HepG2 (cell line): ENCODE measurements around the gene GLRB. TPM values are rescaled to one million over a fixed set of nuclear protein-coding genes. Genes with fewer than 3 reads are reported as not detected.
A peak's percentile ranks its signal among the peaks of the same experiment; 100 is the strongest.

Source experiments
- ATAC-seq: fragments of 200-7000 bp; cut with Tn5 transposase; 3 replicates; pipeline ENCODE4 v1.9.1; 2020; ENCODE audit warnings: mild to moderate bottlenecking, moderate library complexity
- BruUV-seq: library from RNA; stranded (reverse); fragments of 400-500 nt; replicated peaks from 2 replicates; lab custom pipeline; 2021; lab: Mats Ljungman, UMichigan
- CTCF ChIA-PET: fragments of 300-600 bp; formaldehyde crosslinking; extraction: SDS; loops from one replicate; lab custom pipeline; 2021; ENCODE audit warnings: low total read pairs, inconsistent platforms, low intra/inter-chr PET ratio; lab: Yijun Ruan, JAX
- POLR2A ChIA-PET: fragments of 350-600 bp; sonication (Branson Sonifier 250); formaldehyde crosslinking; loops from one replicate; lab custom pipeline; 2020; ENCODE audit warnings: antibody characterized with exemption, inconsistent platforms; lab: Yijun Ruan, JAX
- DNase-seq: peaks from one replicate; pipeline ENCODE4 v3.0.0-alpha.2; 2015; ENCODE audit warnings: low spot score
- FAIRE-seq: peaks from 3 replicates; lab custom pipeline; 2011; peaks lifted over from hg19 to GRCh38; lab: Jason Lieb, UNC
- H2AFZ ChIP-seq: one replicate; pipeline ENCODE4 v1.6.1; 2011; ENCODE audit warnings: low read length, inconsistent platforms
- H3K27ac ChIP-seq: fragments of 300-600 bp; 3 replicates; pipeline ENCODE4 v1.8.0; 2011; ENCODE audit warnings: mixed run types, mild to moderate bottlenecking, mixed read lengths, low read length, inconsistent platforms; ENCODE audit not compliant: insufficient read depth; ENCODE audit errors: extremely low read length
- H3K27me3 ChIP-seq, 2 experiments: fragments of 200-600 bp in 1 of 2; 2 replicates in 1 of 2; 3 replicates in 1 of 2; pipeline versions ENCODE4 v1.6.0 to v1.8.0; 2011; ENCODE audit warnings: low read length in 2 of 2, mild to moderate bottlenecking in 2 of 2, moderate library complexity in 2 of 2, inconsistent platforms in 1 of 2; ENCODE audit not compliant: insufficient read depth in 2 of 2, control insufficient read depth in 1 of 2
- H3K36me3 ChIP-seq, 2 experiments: fragments of 200-600 bp in 1 of 2; replicated peaks in 1 of 2; 2 replicates in 1 of 2; 3 replicates in 1 of 2; pipeline versions ENCODE4 v1.5.1 to v1.8.0; 2011; ENCODE audit warnings: low read length in 2 of 2, inconsistent platforms in 1 of 2; ENCODE audit not compliant: insufficient read depth in 2 of 2, control insufficient read depth in 1 of 2
- H3K4me1 ChIP-seq: 2 replicates; pipeline ENCODE4 v1.5.1; 2012; ENCODE audit warnings: low read length, inconsistent platforms; ENCODE audit not compliant: insufficient read depth
- H3K4me2 ChIP-seq: 2 replicates; pipeline ENCODE4 v1.6.0; 2011; ENCODE audit warnings: low read depth, low read length, inconsistent platforms
- H3K4me3 ChIP-seq, 3 experiments: fragments of 200-600 bp in 1 of 3; sonication (generic), shearing (Covaris generic) in 1 of 3; replicated peaks in 1 of 3; 2 replicates each; pipeline ENCODE4 v1.5.1; 2011 to 2016; ENCODE audit warnings: low read length in 3 of 3, inconsistent platforms in 2 of 3, low read depth in 2 of 3, mild to moderate bottlenecking in 2 of 3, control low read depth in 1 of 3, mixed read lengths in 1 of 3; ENCODE audit not compliant: insufficient read depth in 1 of 3
- H3K79me2 ChIP-seq: one replicate; pipeline ENCODE4 v1.6.1; 2011; ENCODE audit warnings: low read length, inconsistent platforms; ENCODE audit not compliant: insufficient read depth
- H3K9ac ChIP-seq: 2 replicates; pipeline ENCODE4 v1.6.0; 2011; ENCODE audit warnings: mild to moderate bottlenecking, low read depth, low read length, inconsistent platforms; ENCODE audit not compliant: insufficient read depth
- H3K9me3 ChIP-seq: 2 replicates; pipeline ENCODE4 v1.5.1; 2012; ENCODE audit warnings: mild to moderate bottlenecking, low read length
- H4K20me1 ChIP-seq: 2 replicates; pipeline ENCODE4 v1.6.0; 2011; ENCODE audit warnings: inconsistent platforms, mild to moderate bottlenecking, low read length, moderate library complexity; ENCODE audit not compliant: insufficient read depth
- CEBPB ChIP-seq: IDR thresholded peaks from 2 replicates; pipeline ENCODE4 v1.6.1; 2011; ENCODE audit warnings: low read depth, low read length, improper control_type of control experiment, borderline replicate concordance
- TARDBP ChIP-seq: sonication (generic); formaldehyde crosslinking; IDR thresholded peaks from 2 replicates; pipeline ENCODE4 v1.8.0; 2022; ENCODE audit warnings: mild to moderate bottlenecking, missing genetic modification reagents
- ZFP91 ChIP-seq: sonication (generic); formaldehyde crosslinking; IDR thresholded peaks from 2 replicates; pipeline ENCODE4 v1.9.0; 2022; ENCODE audit warnings: missing genetic modification reagents, mild to moderate bottlenecking, borderline replicate concordance
- ZHX2 ChIP-seq, 2 experiments: sonication (generic) in 1 of 2; formaldehyde crosslinking in 1 of 2; IDR thresholded peaks; 2 replicates each; pipeline versions ENCODE4 v1.6.1 to v1.9.0; 2014 to 2022; ENCODE audit warnings: antibody characterized with exemption in 1 of 2, borderline replicate concordance in 1 of 2, inconsistent platforms in 1 of 2, low read depth in 1 of 2, missing genetic modification reagents in 1 of 2
- WGBS: methylation state at CpG from one replicate; pipeline ENCODE4 v1.1.6; 2017; ENCODE audit warnings: low lambda C conversion rate; 5-methylcytosine and 5-hydroxymethylcytosine counted together
- in situ Hi-C: cut with HindIII; loops from 2 replicates; pipeline ENCODE4 v1.10.0; 2017; ENCODE audit warnings: low pct_unique_long_range_greater_than_20kb; ENCODE audit not compliant: extremely low pct_ligation_motif_present
- intact Hi-C: fragments of 100-400 bp; cut with micrococcal nuclease; formaldehyde crosslinking; loops from one replicate; pipeline ENCODE4 v1.10.0; 2022; ENCODE audit not compliant: unreplicated experiment
- polyA plus RNA-seq, 8 experiments: library from polyadenylated mRNA; depleted of rRNA in 3 of 8; stranded (reverse) in 7 of 8; unstranded in 1 of 8; fragments of >200 nt; fragmentation: Illumina TruSeq in 4 of 8; extraction: Trizol in 4 of 8; gene quantifications; 2 replicates each; pipeline versions ENCODE4 v1.2.1 to v1.2.3, GENCODE V29; 2011 to 2016; ENCODE audit warnings: low read depth in 4 of 8, missing spikeins in 1 of 8, mixed read lengths in 1 of 8; ENCODE audit not compliant: insufficient read depth in 1 of 8
- total RNA-seq, 5 experiments: library from RNA; depleted of rRNA; stranded (reverse); fragments of >200 nt; fragmentation: Illumina TruSeq; extraction: Trizol; gene quantifications; 2 replicates each; pipeline ENCODE4 v1.2.3, GENCODE V29; 2016; ENCODE audit warnings: low read depth in 1 of 5
- TF ChIP-seq, protein P1 (sequence below): sonication (generic); formaldehyde crosslinking; IDR thresholded peaks from 2 replicates; pipeline ENCODE4 v1.4.0; 2020; ENCODE audit warnings: missing genetic modification reagents

GLRB gene
- total and polyA plus RNA-seq, 2 of the 13 experiments (the other 11 are each of a cell fraction or from before 2014, with no cell fraction given), result 0.17 to 0.24 TPM

DNA sequence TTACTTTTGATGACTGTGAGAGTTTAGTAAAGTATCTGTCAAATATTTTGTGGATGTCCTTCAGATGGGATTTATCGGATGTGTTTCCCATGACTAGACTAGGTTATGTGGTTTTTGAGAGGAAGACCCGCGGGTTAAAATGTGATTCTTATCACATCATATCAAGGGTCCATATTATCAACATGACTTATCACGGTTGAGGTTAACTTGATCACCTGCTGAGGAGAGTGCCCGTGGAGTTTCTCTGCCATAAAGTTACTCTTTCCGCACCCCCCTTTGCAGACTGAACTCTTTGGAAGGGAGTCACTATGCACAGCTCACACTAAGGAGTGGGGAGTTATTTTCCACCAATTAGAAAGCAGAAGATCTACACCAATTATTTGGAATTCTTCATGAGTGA lies 38.7 kb downstream of the GLRB start (continued):
- TF ChIP-seq ZHX2 (IDR thresholded peaks at IDR 0.05; ENCODE audit: low read depth), result no peak
- TF ChIP-seq ZHX2 (CRISPR knock-in tag; IDR thresholded peaks at IDR 0.05; ENCODE audit: borderline replicate concordance), result no peak
- TF ChIP-seq, all 625 proteins: peak for 0

GRCh38 chr4:157115613-157116335 lies 39.8 kb downstream of the GLRB start:
- H2AFZ ChIP-seq, result no peak overlapping the region
- POLR2A ChIA-PET, result no interaction called here
- no peaks in the 10 kb centered on the region for H3K79me2 ChIP-seq
- H3K4me3 ChIP-seq, result no peak overlapping the region
- H4K20me1 ChIP-seq, result no peaks in the 10 kb centered on the region
- no peak overlapping the region for H3K27ac ChIP-seq
- no TSS peak for BruUV-seq
- FAIRE-seq (no peak), DNase-seq (no peak), ATAC-seq (no peak)
- H3K27me3 ChIP-seq, result no peaks in the 10 kb centered on the region
- no peak overlapping the region for H3K4me2 ChIP-seq
- WGBS, result 5% methylated on average over 3 of the region's 3 CpGs
- H3K9me3 ChIP-seq, result no peaks in the 10 kb centered on the region
- CTCF ChIA-PET, result no interaction called here
- intact Hi-C loops (no loop called here), in situ Hi-C loops (no loop called here)
- no peak overlapping the region for H3K9ac ChIP-seq
- TF ChIP-seq ZFP91 (CRISPR knock-in tag) (no peak), CEBPB (peak; percentile 17; the same call in 1 of the 2 replicates), TARDBP (CRISPR knock-in tag) (no peak)
- TF ChIP-seq, protein P1, sequence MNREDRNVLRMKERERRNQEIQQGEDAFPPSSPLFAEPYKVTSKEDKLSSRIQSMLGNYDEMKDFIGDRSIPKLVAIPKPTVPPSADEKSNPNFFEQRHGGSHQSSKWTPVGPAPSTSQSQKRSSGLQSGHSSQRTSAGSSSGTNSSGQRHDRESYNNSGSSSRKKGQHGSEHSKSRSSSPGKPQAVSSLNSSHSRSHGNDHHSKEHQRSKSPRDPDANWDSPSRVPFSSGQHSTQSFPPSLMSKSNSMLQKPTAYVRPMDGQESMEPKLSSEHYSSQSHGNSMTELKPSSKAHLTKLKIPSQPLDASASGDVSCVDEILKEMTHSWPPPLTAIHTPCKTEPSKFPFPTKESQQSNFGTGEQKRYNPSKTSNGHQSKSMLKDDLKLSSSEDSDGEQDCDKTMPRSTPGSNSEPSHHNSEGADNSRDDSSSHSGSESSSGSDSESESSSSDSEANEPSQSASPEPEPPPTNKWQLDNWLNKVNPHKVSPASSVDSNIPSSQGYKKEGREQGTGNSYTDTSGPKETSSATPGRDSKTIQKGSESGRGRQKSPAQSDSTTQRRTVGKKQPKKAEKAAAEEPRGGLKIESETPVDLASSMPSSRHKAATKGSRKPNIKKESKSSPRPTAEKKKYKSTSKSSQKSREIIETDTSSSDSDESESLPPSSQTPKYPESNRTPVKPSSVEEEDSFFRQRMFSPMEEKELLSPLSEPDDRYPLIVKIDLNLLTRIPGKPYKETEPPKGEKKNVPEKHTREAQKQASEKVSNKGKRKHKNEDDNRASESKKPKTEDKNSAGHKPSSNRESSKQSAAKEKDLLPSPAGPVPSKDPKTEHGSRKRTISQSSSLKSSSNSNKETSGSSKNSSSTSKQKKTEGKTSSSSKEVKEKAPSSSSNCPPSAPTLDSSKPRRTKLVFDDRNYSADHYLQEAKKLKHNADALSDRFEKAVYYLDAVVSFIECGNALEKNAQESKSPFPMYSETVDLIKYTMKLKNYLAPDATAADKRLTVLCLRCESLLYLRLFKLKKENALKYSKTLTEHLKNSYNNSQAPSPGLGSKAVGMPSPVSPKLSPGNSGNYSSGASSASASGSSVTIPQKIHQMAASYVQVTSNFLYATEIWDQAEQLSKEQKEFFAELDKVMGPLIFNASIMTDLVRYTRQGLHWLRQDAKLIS (CRISPR knock-in tag), result no peak
- no peaks in the 10 kb centered on the region for H3K4me1 ChIP-seq
- H3K36me3 ChIP-seq, result no peaks in the 10 kb centered on the region
